Brain microvascular endothelial cell (primary cell): ENCODE results near the gene CPNE4.

Source experiments
- DNase-seq: peaks from one replicate; pipeline ENCODE4 v3.0.0-alpha.2; 2020
- H3K27ac ChIP-seq: fragments of 250-450 bp; sonication (Bioruptor Pico); 2 replicates; pipeline ENCODE4 v1.5.1; 2020; ENCODE audit warnings: mild to moderate bottlenecking, moderate library complexity
- H3K27me3 ChIP-seq: fragments of 250-450 bp; sonication (Bioruptor Pico); replicated peaks from 2 replicates; pipeline ENCODE4 v1.5.1; 2020; ENCODE audit warnings: mild to moderate bottlenecking
- H3K36me3 ChIP-seq: fragments of 250-450 bp; sonication (Bioruptor Pico); replicated peaks from 2 replicates; pipeline ENCODE4 v1.5.1; 2020; ENCODE audit warnings: mild to moderate bottlenecking
- H3K4me3 ChIP-seq: 2 replicates; pipeline ENCODE4 v1.5.1; 2011; ENCODE audit warnings: low read depth, mild to moderate bottlenecking, control low read depth, low read length, moderate library complexity
- CTCF ChIP-seq: IDR thresholded peaks from 2 replicates; pipeline ENCODE4 v1.5.1; 2011; ENCODE audit warnings: low read depth, mild to moderate bottlenecking, moderate library complexity, low read length, control low read depth, inconsistent platforms; ENCODE audit errors: missing control alignments
- in situ Hi-C: cut with HindIII; loops from 2 replicates; pipeline ENCODE4 v1.10.0; 2017; ENCODE audit warnings: low sequenced_read_pairs, low pct_ligation_motif_present

CPNE4 gene

GRCh38 chr3:131778526-131778925 is 256.3 kb downstream of the CPNE4 start:
- in situ Hi-C loops = loop anchor here (25.0 kb wide), 1 partner anchor 234 kb away; no protein-coding TSS in a partner anchor
- no peak overlapping the region for H3K4me3 ChIP-seq
- DNase-seq = no peak

GRCh38 chr3:131775650-131776049 is 259.2 kb downstream of the CPNE4 start:
- in situ Hi-C loops = loop anchor here (25.0 kb wide), 1 partner anchor 237 kb away; no protein-coding TSS in a partner anchor
- H3K36me3 ChIP-seq = no peaks in the 10 kb centered on the region
- TF ChIP-seq CTCF = no peak
- H3K4me3 ChIP-seq = no peak overlapping the region
- H3K27ac ChIP-seq = no peak overlapping the region
- no peaks in the 10 kb centered on the region for H3K27me3 ChIP-seq
- DNase-seq = no peak

More at GRCh38 chr3:131778526-131778925, 256.3 kb downstream of the CPNE4 start:
- TF ChIP-seq CTCF = no peak
- Histone ChIP-seq H3K27ac (no peak overlapping the region), H3K27me3 (no peaks in the 10 kb centered on the region), H3K36me3 (no peaks in the 10 kb centered on the region)

- DNase-seq = no peak
- no peak for TF ChIP-seq CTCF
- Histone ChIP-seq H3K36me3 (no peaks in the 10 kb centered on the region), H3K27me3 (no peaks in the 10 kb centered on the region), H3K27ac (no peak overlapping the region), H3K4me3 (no peak overlapping the region)
- in situ Hi-C loops = no loop called here
Measured at GRCh38 chr3:131772269-131773026, 262.4 kb downstream of the CPNE4 start.

- DNase-seq = no peak
- in situ Hi-C loops = no loop called here
- TF ChIP-seq CTCF = no peak
- H3K4me3 ChIP-seq = no peak overlapping the region
- no peaks in the 10 kb centered on the region for H3K27me3 ChIP-seq
- no peaks in the 10 kb centered on the region for H3K36me3 ChIP-seq
- no peak overlapping the region for H3K27ac ChIP-seq
Measured at GRCh38 chr3:131762981-131763564, 271.7 kb downstream of the CPNE4 start.

GRCh38 chr3:131756405-131756804 is 278.4 kb downstream of the CPNE4 start:
- TF ChIP-seq CTCF = no peak
- Histone ChIP-seq H3K27me3 (no peaks in the 10 kb centered on the region), H3K4me3 (no peak overlapping the region), H3K36me3 (no peaks in the 10 kb centered on the region), H3K27ac (no peak overlapping the region)
- DNase-seq = no peak
- in situ Hi-C loops = no loop called here
